Neural progenitor cell (in vitro differentiated cells): Measurements from ENCODE around the gene KRTAP19-7. TPM values are rescaled to one million over a fixed set of nuclear protein-coding genes. Genes with fewer than 3 reads are reported as not detected.

Experiments
- DNase-seq: peaks from one replicate; pipeline ENCODE4 v3.0.0-alpha.2; 2016; ENCODE audit warnings: low spot score
- H2AFZ ChIP-seq: fragments of 200-600 bp; sonication (generic); replicated peaks from 2 replicates; pipeline ENCODE4 v1.6.1; 2016; ENCODE audit warnings: antibody characterized with exemption
- H3F3A ChIP-seq: fragments of 200-600 bp; sonication (generic); 2 replicates; pipeline ENCODE4 v1.6.1; 2016; ENCODE audit warnings: antibody characterized with exemption, low read depth
- H3K27ac ChIP-seq: fragments of 200-600 bp; sonication (generic); 2 replicates; pipeline ENCODE4 v1.5.1; 2016; ENCODE audit warnings: mild to moderate bottlenecking
- H3K27me3 ChIP-seq: fragments of 200-600 bp; sonication (generic); 2 replicates; pipeline ENCODE4 v1.6.1; 2016; ENCODE audit warnings: mild to moderate bottlenecking, moderate library complexity
- H3K36me3 ChIP-seq: fragments of 200-600 bp; sonication (generic); 2 replicates; pipeline ENCODE4 v1.5.1; 2016
- H3K4me1 ChIP-seq: fragments of 200-600 bp; sonication (generic); 2 replicates; pipeline ENCODE4 v1.6.1; 2016; ENCODE audit warnings: mixed run types
- H3K4me2 ChIP-seq: fragments of 200-600 bp; sonication (generic); 2 replicates; pipeline ENCODE4 v1.6.1; 2016
- H3K4me3 ChIP-seq: fragments of 200-600 bp; sonication (generic); 2 replicates; pipeline ENCODE4 v1.5.1; 2016
- H3K79me2 ChIP-seq: fragments of 200-600 bp; sonication (generic); 2 replicates; pipeline ENCODE4 v1.6.1; 2016; ENCODE audit warnings: low read depth
- H3K9ac ChIP-seq: fragments of 200-600 bp; sonication (generic); 2 replicates; pipeline ENCODE4 v1.6.1; 2016
- H3K9me3 ChIP-seq: fragments of 200-600 bp; sonication (generic); 2 replicates; pipeline ENCODE4 v1.5.1; 2016; ENCODE audit warnings: low read depth
- H4K20me1 ChIP-seq: fragments of 200-600 bp; sonication (generic); 2 replicates; pipeline ENCODE4 v1.6.1; 2016; ENCODE audit warnings: low read depth
- H3K27ac Mint-ChIP-seq: 3 replicates; pipeline ENCODE4 v1.8.0; 2021; ENCODE audit warnings: mixed read lengths
- H3K27me3 Mint-ChIP-seq: 2 replicates; pipeline ENCODE4 v1.8.0; 2022; ENCODE audit warnings: low read depth, mild to moderate bottlenecking, inconsistent platforms, moderate library complexity, mixed read lengths; ENCODE audit not compliant: insufficient read depth
- H3K36me3 Mint-ChIP-seq: 3 replicates; pipeline ENCODE4 v1.8.0; 2021; ENCODE audit warnings: mixed read lengths
- H3K4me1 Mint-ChIP-seq: 3 replicates; pipeline ENCODE4 v1.8.0; 2021; ENCODE audit warnings: mixed read lengths
- H3K4me3 Mint-ChIP-seq: 3 replicates; pipeline ENCODE4 v1.8.0; 2021; ENCODE audit warnings: mild to moderate bottlenecking, moderate library complexity, mixed read lengths
- H3K9me3 Mint-ChIP-seq: 3 replicates; pipeline ENCODE4 v1.8.0; 2020; ENCODE audit warnings: mixed read lengths
- EZH2 ChIP-seq: fragments of 200-600 bp; sonication (generic); IDR thresholded peaks from 2 replicates; pipeline ENCODE4 v1.6.1; 2017; ENCODE audit warnings: antibody characterized with exemption, mild to moderate bottlenecking, moderate library complexity
- EZH2phosphoT487 ChIP-seq: fragments of 200-600 bp; sonication (generic); IDR thresholded peaks from 2 replicates; pipeline ENCODE4 v1.6.1; 2017; ENCODE audit warnings: antibody characterized with exemption
- total RNA-seq: library from RNA; depleted of rRNA; stranded (reverse); fragments of >200 nt; gene quantifications from 2 replicates; pipeline ENCODE4 v1.2.3, GENCODE V29; 2015; ENCODE audit warnings: low replicate concordance
- TF ChIP-seq, protein P1 (sequence below): fragments of 200-600 bp; sonication (generic); IDR thresholded peaks from 2 replicates; pipeline ENCODE4 v1.5.1; 2017; ENCODE audit warnings: antibody characterized with exemption, mild to moderate bottlenecking

Gene KRTAP19-7
- total RNA-seq, 1 donor from 2014 or later, result not detected

DNA sequence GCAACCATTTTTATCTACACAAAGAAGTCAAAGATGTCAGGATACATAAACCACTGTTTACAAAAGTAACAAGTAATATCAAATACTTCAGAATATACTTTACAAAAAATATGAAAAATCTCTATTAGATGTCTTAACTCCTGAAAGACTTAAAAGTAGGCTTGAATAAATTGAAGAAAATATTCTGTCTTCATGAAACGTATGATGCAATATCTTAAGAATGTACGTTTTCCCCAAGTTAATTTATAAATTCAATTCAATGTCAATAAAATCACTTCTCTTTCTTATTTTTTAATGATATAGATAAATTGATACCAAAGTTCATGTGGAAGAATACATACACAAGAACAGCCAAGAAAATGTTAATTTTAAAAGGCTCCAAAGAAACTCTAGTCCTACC lies 6.0 kb downstream of the KRTAP19-7 start:
- Histone ChIP-seq H3K27me3 (no peaks in the 10 kb centered on the region), H2AFZ (no peak overlapping the region), H3K27ac (no peak overlapping the region), H3K36me3 (peaks cover 5% of the 10 kb centered on the region), H3K4me1 (no peaks in the 10 kb centered on the region), H4K20me1 (no peaks in the 10 kb centered on the region), H3K4me2 (no peak overlapping the region), H3K9me3 (peaks cover 37% of the 10 kb centered on the region), H3F3A (no peaks in the 10 kb centered on the region), H3K79me2 (no peaks in the 10 kb centered on the region), H3K4me3 (no peak overlapping the region), H3K9ac (no peak overlapping the region)
- H3K36me3 Mint-ChIP-seq, result no peaks in the 10 kb centered on the region
- H3K4me3 Mint-ChIP-seq, result no peak overlapping the region
- peaks cover 5% of the 10 kb centered on the region for H3K27me3 Mint-ChIP-seq
- TF ChIP-seq, protein P1, sequence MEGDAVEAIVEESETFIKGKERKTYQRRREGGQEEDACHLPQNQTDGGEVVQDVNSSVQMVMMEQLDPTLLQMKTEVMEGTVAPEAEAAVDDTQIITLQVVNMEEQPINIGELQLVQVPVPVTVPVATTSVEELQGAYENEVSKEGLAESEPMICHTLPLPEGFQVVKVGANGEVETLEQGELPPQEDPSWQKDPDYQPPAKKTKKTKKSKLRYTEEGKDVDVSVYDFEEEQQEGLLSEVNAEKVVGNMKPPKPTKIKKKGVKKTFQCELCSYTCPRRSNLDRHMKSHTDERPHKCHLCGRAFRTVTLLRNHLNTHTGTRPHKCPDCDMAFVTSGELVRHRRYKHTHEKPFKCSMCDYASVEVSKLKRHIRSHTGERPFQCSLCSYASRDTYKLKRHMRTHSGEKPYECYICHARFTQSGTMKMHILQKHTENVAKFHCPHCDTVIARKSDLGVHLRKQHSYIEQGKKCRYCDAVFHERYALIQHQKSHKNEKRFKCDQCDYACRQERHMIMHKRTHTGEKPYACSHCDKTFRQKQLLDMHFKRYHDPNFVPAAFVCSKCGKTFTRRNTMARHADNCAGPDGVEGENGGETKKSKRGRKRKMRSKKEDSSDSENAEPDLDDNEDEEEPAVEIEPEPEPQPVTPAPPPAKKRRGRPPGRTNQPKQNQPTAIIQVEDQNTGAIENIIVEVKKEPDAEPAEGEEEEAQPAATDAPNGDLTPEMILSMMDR, result no peak
- H3K27ac Mint-ChIP-seq, result no peak overlapping the region
- DNase-seq, result no peak
- peaks cover 4% of the 10 kb centered on the region for H3K9me3 Mint-ChIP-seq
- no peaks in the 10 kb centered on the region for H3K4me1 Mint-ChIP-seq

DNA sequence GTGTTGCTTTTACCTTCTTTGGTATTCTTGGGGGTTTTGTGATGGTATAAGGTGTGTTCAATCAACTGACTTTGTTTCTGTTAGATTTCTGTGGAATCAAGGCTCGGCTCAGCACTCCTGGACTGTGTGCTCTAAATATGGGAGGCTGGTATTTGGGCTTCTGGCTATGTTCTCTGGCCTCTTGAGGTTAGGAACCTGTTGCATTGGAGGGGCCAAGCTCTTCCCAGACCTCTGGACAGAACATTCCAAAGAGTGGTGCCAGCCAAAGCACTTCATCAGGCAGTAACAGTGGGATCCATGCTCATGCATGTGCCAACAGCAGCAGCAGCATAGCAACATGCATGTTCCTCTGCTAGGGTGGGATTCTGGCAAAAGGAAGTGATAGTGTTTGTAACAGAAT lies 8.3 kb downstream of the KRTAP19-7 start:
- no peak overlapping the region for H3K4me3 Mint-ChIP-seq
- Histone ChIP-seq H3K4me1 (no peaks in the 10 kb centered on the region), H3K9ac (no peak overlapping the region), H4K20me1 (no peaks in the 10 kb centered on the region), H3K36me3 (peaks cover 5% of the 10 kb centered on the region), H2AFZ (no peak overlapping the region), H3K27me3 (no peaks in the 10 kb centered on the region), H3K79me2 (no peaks in the 10 kb centered on the region), H3K4me2 (no peak overlapping the region), H3K4me3 (no peak overlapping the region), H3K9me3 (peaks cover 34% of the 10 kb centered on the region), H3K27ac (no peak overlapping the region), H3F3A (no peaks in the 10 kb centered on the region)
- no peaks in the 10 kb centered on the region for H3K4me1 Mint-ChIP-seq
- no peak for DNase-seq
- H3K27ac Mint-ChIP-seq, result no peak overlapping the region
- H3K27me3 Mint-ChIP-seq, result peaks cover 3% of the 10 kb centered on the region
- H3K9me3 Mint-ChIP-seq, result peaks cover 4% of the 10 kb centered on the region
- H3K36me3 Mint-ChIP-seq, result no peaks in the 10 kb centered on the region
- no peak for TF ChIP-seq EZH2
- TF ChIP-seq, protein P1, result no peak
- no peak for TF ChIP-seq EZH2phosphoT487

DNA sequence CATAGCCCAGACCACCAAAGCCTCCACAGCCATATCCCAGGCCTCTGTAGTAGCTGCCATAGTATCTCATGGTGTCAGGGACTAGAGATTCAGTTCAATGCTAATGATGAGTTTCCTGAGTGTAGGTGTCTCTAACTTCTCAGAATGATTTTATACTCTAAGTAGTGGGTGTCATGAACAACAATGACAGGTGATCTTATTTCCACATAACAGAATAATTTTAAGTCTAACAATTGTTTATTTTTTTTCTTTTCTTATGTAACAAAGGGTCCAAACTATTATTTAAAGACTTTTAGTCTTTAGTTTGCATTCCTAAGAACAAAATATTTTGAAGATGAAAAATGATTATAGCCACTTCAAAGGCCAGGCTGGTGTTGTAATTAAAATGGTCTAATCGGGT lies 19.4 kb downstream of the KRTAP19-7 start, which contains the start of gene KRTAP19-6:
Gene KRTAP19-6 (minus strand): TSS at position 101 of the 400 bp plus-strand sequence. CDS start 31 bp downstream, at position 70.
- H3K36me3 Mint-ChIP-seq, result no peaks in the 10 kb centered on the region
- Histone ChIP-seq H2AFZ (no peak within 1 kb of the TSS), H4K20me1 (no peaks in the 10 kb centered on the region), H3K9ac (no peak within 1 kb of the TSS), H3K27me3 (no peaks in the 10 kb centered on the region), H3K4me1 (no peaks in the 10 kb centered on the region), H3K79me2 (no peaks in the 10 kb centered on the region), H3F3A (no peaks in the 10 kb centered on the region), H3K27ac (no peak within 1 kb of the TSS), H3K4me2 (no peak within 1 kb of the TSS), H3K4me3 (no peak within 1 kb of the TSS), H3K36me3 (no peaks in the 10 kb centered on the region), H3K9me3 (peaks cover 4% of the 10 kb centered on the region)
- no peak within 1 kb of the TSS for H3K27ac Mint-ChIP-seq
- TF ChIP-seq EZH2 (no peak), EZH2phosphoT487 (no peak)
- TF ChIP-seq, protein P1, result no peak
- no peaks in the 10 kb centered on the region for H3K9me3 Mint-ChIP-seq
- peaks cover 2% of the 10 kb centered on the region for H3K27me3 Mint-ChIP-seq
- DNase-seq, result no peak
- no peak within 1 kb of the TSS for H3K4me3 Mint-ChIP-seq
- no peaks in the 10 kb centered on the region for H3K4me1 Mint-ChIP-seq
